H9 (cell line): ENCODE measurements around the gene FSD1. TPM values are rescaled to one million over a fixed set of nuclear protein-coding genes. Genes with fewer than 3 reads are reported as not detected.

Experiments
- DNase-seq: peaks from one replicate; pipeline ENCODE4 v3.0.0-alpha.2; 2017
- H2AFZ ChIP-seq: one replicate; pipeline ENCODE4 v1.6.1; 2013; ENCODE audit warnings: mild to moderate bottlenecking, low read length, control low read depth, moderate library complexity
- H2AK5ac ChIP-seq: 2 replicates; pipeline ENCODE4 v1.6.1; 2013; ENCODE audit warnings: low read length, control low read depth, mixed read lengths; ENCODE audit not compliant: insufficient read length
- H2BK120ac ChIP-seq: one replicate; pipeline ENCODE4 v1.6.1; 2013; ENCODE audit warnings: low read depth, mild to moderate bottlenecking, low read length, control low read depth, inconsistent platforms; ENCODE audit not compliant: poor library complexity, severe bottlenecking
- H2BK12ac ChIP-seq: 2 replicates; pipeline ENCODE4 v1.6.1; 2013; ENCODE audit warnings: low read length, control low read depth, mixed read lengths, low read depth; ENCODE audit not compliant: insufficient read length
- H2BK15ac ChIP-seq: 2 replicates; pipeline ENCODE4 v1.6.1; 2013; ENCODE audit warnings: low read depth, low read length, control low read depth
- H2BK20ac ChIP-seq: one replicate; pipeline ENCODE4 v1.6.1; 2013; ENCODE audit warnings: low read depth, mild to moderate bottlenecking, low read length, control low read depth, inconsistent platforms; ENCODE audit not compliant: poor library complexity, severe bottlenecking
- H2BK5ac ChIP-seq: 2 replicates; pipeline ENCODE4 v1.6.1; 2013; ENCODE audit warnings: low read length, control low read depth, mixed read lengths; ENCODE audit not compliant: insufficient read length
- H3K14ac ChIP-seq: 2 replicates; pipeline ENCODE4 v1.6.1; 2013; ENCODE audit warnings: low read length, control low read depth; ENCODE audit not compliant: insufficient read depth
- H3K18ac ChIP-seq: 2 replicates; pipeline ENCODE4 v1.6.1; 2013; ENCODE audit warnings: low read depth, mild to moderate bottlenecking, mixed read lengths, low read length, control low read depth; ENCODE audit not compliant: insufficient read length
- H3K23ac ChIP-seq: 2 replicates; pipeline ENCODE4 v1.6.1; 2013; ENCODE audit warnings: low read length, control low read depth, mixed read lengths, low read depth; ENCODE audit not compliant: insufficient read length
- H3K23me2 ChIP-seq: 2 replicates; pipeline ENCODE4 v1.6.1; 2013; ENCODE audit warnings: low read depth, mild to moderate bottlenecking, mixed read lengths, low read length, control low read depth; ENCODE audit not compliant: insufficient read length, poor library complexity, severe bottlenecking
- H3K27ac ChIP-seq: 2 replicates; pipeline ENCODE4 v1.5.1; 2013; ENCODE audit warnings: low read length, control low read depth, mixed read lengths, low read depth; ENCODE audit not compliant: insufficient read length
- H3K27me3 ChIP-seq: 2 replicates; pipeline ENCODE4 v1.6.1; 2013; ENCODE audit warnings: low read length, control low read depth, inconsistent platforms; ENCODE audit not compliant: insufficient read depth
- H3K4ac ChIP-seq: 2 replicates; pipeline ENCODE4 v1.6.1; 2013; ENCODE audit warnings: low read depth, mild to moderate bottlenecking, control low read depth, inconsistent platforms, low read length, moderate library complexity
- H3K4me1 ChIP-seq: 2 replicates; pipeline ENCODE4 v1.6.1; 2013; ENCODE audit warnings: low read length, control low read depth, inconsistent platforms; ENCODE audit not compliant: insufficient read depth
- H3K4me2 ChIP-seq: 2 replicates; pipeline ENCODE4 v1.6.1; 2013; ENCODE audit warnings: low read length, control low read depth, mixed read lengths; ENCODE audit not compliant: insufficient read length, insufficient read depth
- H3K56ac ChIP-seq: 2 replicates; pipeline ENCODE4 v1.6.1; 2013; ENCODE audit warnings: low read depth, mild to moderate bottlenecking, mixed read lengths, low read length, control low read depth; ENCODE audit not compliant: insufficient read length
- H3K79me1 ChIP-seq: 2 replicates; pipeline ENCODE4 v1.6.1; 2013; ENCODE audit warnings: low read depth, mild to moderate bottlenecking, moderate library complexity, low read length, control low read depth, inconsistent platforms; ENCODE audit not compliant: insufficient read depth, poor library complexity, severe bottlenecking
- H3K79me2 ChIP-seq: 2 replicates; pipeline ENCODE4 v1.6.1; 2013; ENCODE audit warnings: low read length, control low read depth, inconsistent platforms; ENCODE audit not compliant: insufficient read depth
- H3K9ac ChIP-seq: 2 replicates; pipeline ENCODE4 v1.6.1; 2013; ENCODE audit warnings: low read length, control low read depth, mixed read lengths; ENCODE audit not compliant: insufficient read length; ENCODE audit errors: extremely low read depth
- H3K9me3 ChIP-seq: one replicate; pipeline ENCODE4 v1.6.1; 2013; ENCODE audit warnings: low read depth, low read length, inconsistent platforms; ENCODE audit not compliant: control insufficient read depth
- H3T11ph ChIP-seq: one replicate; pipeline ENCODE4 v1.6.1; 2013; ENCODE audit warnings: mild to moderate bottlenecking, low read length, control low read depth, inconsistent platforms
- H4K20me1 ChIP-seq: one replicate; pipeline ENCODE4 v1.6.1; 2013; ENCODE audit not compliant: control insufficient read depth, insufficient read length, insufficient read depth
- H4K5ac ChIP-seq: 2 replicates; pipeline ENCODE4 v1.6.1; 2013; ENCODE audit warnings: low read depth, mild to moderate bottlenecking, mixed read lengths, low read length, control low read depth; ENCODE audit not compliant: insufficient read length
- H4K8ac ChIP-seq: replicated peaks from 2 replicates; pipeline ENCODE4 v1.6.1; 2013; ENCODE audit warnings: low read length, control low read depth, mixed read lengths, low read depth; ENCODE audit not compliant: insufficient read length
- H4K91ac ChIP-seq: 2 replicates; pipeline ENCODE4 v1.6.1; 2013; ENCODE audit warnings: low read depth, mild to moderate bottlenecking, moderate library complexity, mixed read lengths, low read length, control low read depth; ENCODE audit not compliant: insufficient read length
- H3K27ac Mint-ChIP-seq, 3 experiments: 2 replicates in 2 of 3; 3 replicates in 1 of 3; pipeline ENCODE4 v1.8.0; 2020 to 2021; ENCODE audit warnings: mixed read lengths in 3 of 3, mild to moderate bottlenecking in 1 of 3, moderate library complexity in 1 of 3
- H3K27me3 Mint-ChIP-seq: 2 replicates; pipeline ENCODE4 v1.8.0; 2021; ENCODE audit warnings: low read depth, mild to moderate bottlenecking, moderate library complexity, mixed read lengths
- H3K36me3 Mint-ChIP-seq, 3 experiments: 2 replicates in 2 of 3; 3 replicates in 1 of 3; pipeline ENCODE4 v1.8.0; 2020 to 2021; ENCODE audit warnings: low read depth in 3 of 3, mixed read lengths in 3 of 3; ENCODE audit not compliant: insufficient read depth in 1 of 3
- H3K4me1 Mint-ChIP-seq, 2 experiments: 2 replicates each; pipeline ENCODE4 v1.8.0; 2020; ENCODE audit warnings: mixed read lengths in 2 of 2
- H3K4me3 Mint-ChIP-seq, 2 experiments: 2 replicates in 1 of 2; 3 replicates in 1 of 2; pipeline ENCODE4 v1.8.0; 2020 to 2021; ENCODE audit warnings: mild to moderate bottlenecking in 2 of 2, mixed read lengths in 2 of 2, moderate library complexity in 1 of 2
- H3K9me3 Mint-ChIP-seq, 2 experiments: 2 replicates in 1 of 2; 3 replicates in 1 of 2; pipeline ENCODE4 v1.8.0; 2020; ENCODE audit warnings: mild to moderate bottlenecking in 2 of 2, mixed read lengths in 2 of 2, moderate library complexity in 1 of 2
- WGBS: extraction: QIAGEN DNeasy Blood & Tissue Kit; methylation state at CpG from one replicate; pipeline ENCODE4 v1.1.7; 2013; ENCODE audit warnings: missing lambda C conversion rate, low lambda C conversion rate, mixed read lengths; ENCODE audit not compliant: insufficient read length; ENCODE audit errors: extremely low coverage; 5-methylcytosine and 5-hydroxymethylcytosine counted together
- total RNA-seq: library from RNA; stranded (reverse); gene quantifications from 2 replicates; pipeline ENCODE4 v1.2.1, GENCODE V29; 2021
- TF ChIP-seq, protein P1 (sequence below): fragments of 200-600 bp; sonication (generic); conservative IDR thresholded peaks from 3 replicates; pipeline ENCODE4 v1.8.0; 2021; ENCODE audit warnings: antibody characterized with exemption, mild to moderate bottlenecking

FSD1 gene
- total RNA-seq, 1 experiment from 2014 or later, result 53.6 TPM

- Mint-ChIP-seq H3K36me3 (peaks cover 8 to 54% (median 46%) of the 10 kb centered on the region in 3 experiments; a peak in 6 of 7 replicates), H3K27me3 (no peaks in the 10 kb centered on the region), H3K9me3 (no peaks in the 10 kb centered on the region; a peak in 1 of 5 replicates), H3K27ac (no peak overlapping the region), H3K4me3 (no peak overlapping the region), H3K4me1 (peaks cover 0 to 2% of the 10 kb centered on the region in 2 experiments; a peak in 1 of 4 replicates)
- no peak overlapping the region for H3K4ac ChIP-seq
- H3K4me1 ChIP-seq, result no peaks in the 10 kb centered on the region
- no peak overlapping the region for H3K23ac ChIP-seq
- no peaks in the 10 kb centered on the region for H3K9me3 ChIP-seq
- TF ChIP-seq, protein P1, sequence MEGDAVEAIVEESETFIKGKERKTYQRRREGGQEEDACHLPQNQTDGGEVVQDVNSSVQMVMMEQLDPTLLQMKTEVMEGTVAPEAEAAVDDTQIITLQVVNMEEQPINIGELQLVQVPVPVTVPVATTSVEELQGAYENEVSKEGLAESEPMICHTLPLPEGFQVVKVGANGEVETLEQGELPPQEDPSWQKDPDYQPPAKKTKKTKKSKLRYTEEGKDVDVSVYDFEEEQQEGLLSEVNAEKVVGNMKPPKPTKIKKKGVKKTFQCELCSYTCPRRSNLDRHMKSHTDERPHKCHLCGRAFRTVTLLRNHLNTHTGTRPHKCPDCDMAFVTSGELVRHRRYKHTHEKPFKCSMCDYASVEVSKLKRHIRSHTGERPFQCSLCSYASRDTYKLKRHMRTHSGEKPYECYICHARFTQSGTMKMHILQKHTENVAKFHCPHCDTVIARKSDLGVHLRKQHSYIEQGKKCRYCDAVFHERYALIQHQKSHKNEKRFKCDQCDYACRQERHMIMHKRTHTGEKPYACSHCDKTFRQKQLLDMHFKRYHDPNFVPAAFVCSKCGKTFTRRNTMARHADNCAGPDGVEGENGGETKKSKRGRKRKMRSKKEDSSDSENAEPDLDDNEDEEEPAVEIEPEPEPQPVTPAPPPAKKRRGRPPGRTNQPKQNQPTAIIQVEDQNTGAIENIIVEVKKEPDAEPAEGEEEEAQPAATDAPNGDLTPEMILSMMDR, result peak; percentile 97
- H3T11ph ChIP-seq, result no peak overlapping the region
- H4K5ac ChIP-seq, result no peak overlapping the region
- H2BK15ac ChIP-seq, result no peak overlapping the region
- H4K20me1 ChIP-seq, result no peaks in the 10 kb centered on the region
- H3K9ac ChIP-seq, result no peak overlapping the region
- H3K18ac ChIP-seq, result no peak overlapping the region
- no peaks in the 10 kb centered on the region for H3K79me2 ChIP-seq
- no CpG with 5 or more reads among the region's 9 CpGs for WGBS
- H4K8ac ChIP-seq, result no peak overlapping the region
- H3K23me2 ChIP-seq, result no peaks in the 10 kb centered on the region
- no peaks in the 10 kb centered on the region for H3K27me3 ChIP-seq
- H2BK20ac ChIP-seq, result no peak overlapping the region
- H2BK5ac ChIP-seq, result no peak overlapping the region
- no peak overlapping the region for H2AK5ac ChIP-seq
- H2BK120ac ChIP-seq, result no peak overlapping the region
- DNase-seq, result peak; percentile 68
- no peaks in the 10 kb centered on the region for H3K79me1 ChIP-seq
- no peak overlapping the region for H2BK12ac ChIP-seq
- H3K4me2 ChIP-seq, result no peak overlapping the region
- no peak overlapping the region for H3K14ac ChIP-seq
- no peak overlapping the region for H4K91ac ChIP-seq
- no peak overlapping the region for H3K27ac ChIP-seq
- no peak overlapping the region for H3K56ac ChIP-seq
- H2AFZ ChIP-seq, result no peak overlapping the region
These were observed 48.3 kb downstream of the FSD1 start for GRCh38 chr19:4352701-4353121.
